Measurements from ENCODE around the gene SERPINE2. TPM values are rescaled to one million over a fixed set of nuclear protein-coding genes. Genes with fewer than 3 reads are reported as not detected.
"Not testable (repeated sequence)": the region's sequence is repeated elsewhere in the genome, so short reads cannot be mapped to it uniquely, and the experiment has no call there.

The SERPINE2 gene
- total and polyA plus RNA-seq, 7 donors = 3.6 to 31.9 (median 8.6) TPM

GRCh38 chr2:224011837-224012236 lies 27.2 kb downstream of the SERPINE2 start:
- 87 to 96% methylated on average over 1 of the region's 1 CpG for WGBS, 2 donors
- no peaks in the 10 kb centered on the region for H3K9me3 ChIP-seq
- no peak for TF ChIP-seq POLR2A (IDR thresholded peaks at IDR 0.05)
- no peak for TF ChIP-seq POLR2AphosphoS5 (IDR thresholded peaks at IDR 0.05)
- TF ChIP-seq EP300 (IDR thresholded peaks at IDR 0.05) = no peak
- no peak for TF ChIP-seq CTCF (IDR thresholded peaks at IDR 0.05)
- no peak overlapping the region for H3K27ac ChIP-seq
- H3K27me3 ChIP-seq = no peaks in the 10 kb centered on the region
- intact Hi-C loops (cut with DNase I) = no loop called here
- no peak for DNase-seq
- no peak overlapping the region for H3K4me3 ChIP-seq
- no peaks in the 10 kb centered on the region for H3K4me1 ChIP-seq
- H3K36me3 ChIP-seq = no peaks in the 10 kb centered on the region

GRCh38 chr2:224009605-224010315 lies 29.3 kb downstream of the SERPINE2 start:
- no peak for DNase-seq
- WGBS, 2 donors = 37 to 81% methylated on average over 5 of the region's 5 CpGs
- no peaks in the 10 kb centered on the region for H3K9me3 ChIP-seq
- H3K4me1 ChIP-seq = no peaks in the 10 kb centered on the region
- no peak overlapping the region for H3K4me3 ChIP-seq
- no peaks in the 10 kb centered on the region for H3K27me3 ChIP-seq
- H3K36me3 ChIP-seq = no peaks in the 10 kb centered on the region
- intact Hi-C loops (cut with DNase I) = no loop called here
- no peak overlapping the region for H3K27ac ChIP-seq
- TF ChIP-seq POLR2A (IDR thresholded peaks at IDR 0.05) (no peak), POLR2AphosphoS5 (IDR thresholded peaks at IDR 0.05) (no peak), EP300 (IDR thresholded peaks at IDR 0.05) (no peak), CTCF (IDR thresholded peaks at IDR 0.05) (no peak)

GRCh38 chr2:224008702-224009261 lies 30.3 kb downstream of the SERPINE2 start:
- no peaks in the 10 kb centered on the region for H3K36me3 ChIP-seq
- no peaks in the 10 kb centered on the region for H3K4me1 ChIP-seq
- TF ChIP-seq POLR2AphosphoS5 (IDR thresholded peaks at IDR 0.05) = no peak
- TF ChIP-seq POLR2A (IDR thresholded peaks at IDR 0.05) = no peak
- no peak for TF ChIP-seq EP300 (IDR thresholded peaks at IDR 0.05)
- TF ChIP-seq CTCF (IDR thresholded peaks at IDR 0.05) = no peak
- intact Hi-C loops (cut with DNase I) = no loop called here
- H3K27ac ChIP-seq = no peak overlapping the region
- WGBS, 2 donors = 20 to 61% methylated on average over 12 of the region's 12 CpGs
- no peak for DNase-seq
- no peaks in the 10 kb centered on the region for H3K27me3 ChIP-seq
- no peak overlapping the region for H3K4me3 ChIP-seq
- H3K9me3 ChIP-seq = no peaks in the 10 kb centered on the region

GRCh38 chr2:224004105-224004695 lies 34.9 kb downstream of the SERPINE2 start:
- no peaks in the 10 kb centered on the region for H3K27me3 ChIP-seq
- DNase-seq = no peak
- intact Hi-C loops (cut with DNase I) = no loop called here
- no peaks in the 10 kb centered on the region for H3K9me3 ChIP-seq
- 81 to 84% methylated on average over 16 of the region's 16 CpGs for WGBS, 2 donors
- H3K36me3 ChIP-seq = no peaks in the 10 kb centered on the region
- no peak for TF ChIP-seq POLR2AphosphoS5 (IDR thresholded peaks at IDR 0.05)
- no peak for TF ChIP-seq EP300 (IDR thresholded peaks at IDR 0.05)
- TF ChIP-seq CTCF (IDR thresholded peaks at IDR 0.05) = no peak
- no peak for TF ChIP-seq POLR2A (IDR thresholded peaks at IDR 0.05)
- H3K4me3 ChIP-seq = no peak overlapping the region
- no peaks in the 10 kb centered on the region for H3K4me1 ChIP-seq
- no peak overlapping the region for H3K27ac ChIP-seq

GRCh38 chr2:224000662-224001061 lies 38.4 kb downstream of the SERPINE2 start:
- WGBS, 2 donors = 94 to 97% methylated on average over 5 of the region's 5 CpGs
- H3K27me3 ChIP-seq; H3K36me3 ChIP-seq; H3K4me3 ChIP-seq; DNase-seq; H3K4me1 ChIP-seq; H3K27ac ChIP-seq; intact Hi-C loops (cut with DNase I); H3K9me3 ChIP-seq: not testable (repeated sequence)

Measured in sigmoid colon (tissue), 7 donors.